Upper lobe of right lung (tissue), 1 donor: Measurements from ENCODE around the gene PTGER1. TPM values are rescaled to one million over a fixed set of nuclear protein-coding genes. Genes with fewer than 3 reads are reported as not detected.

Source experiments
- ATAC-seq: fragments of 200-7000 bp; cut with Tn5 transposase; one replicate; pipeline ENCODE4 v1.9.1; 2020; ENCODE audit warnings: mild to moderate bottlenecking, moderate library complexity
- DNase-seq: peaks from one replicate; pipeline ENCODE4 v3.0.0-alpha.2; 2020
- H3K27ac ChIP-seq: fragments of 200-600 bp; one replicate; pipeline ENCODE4 v1.8.0; 2022
- H3K27me3 ChIP-seq: fragments of 200-600 bp; one replicate; pipeline ENCODE4 v1.8.0; 2022; ENCODE audit warnings: mild to moderate bottlenecking
- H3K36me3 ChIP-seq: fragments of 200-600 bp; one replicate; pipeline ENCODE4 v1.8.0; 2022
- H3K4me1 ChIP-seq: fragments of 200-600 bp; one replicate; pipeline ENCODE4 v1.8.0; 2022
- H3K4me3 ChIP-seq: fragments of 200-600 bp; one replicate; pipeline ENCODE4 v1.8.0; 2022; ENCODE audit warnings: mild to moderate bottlenecking
- H3K9me3 ChIP-seq: fragments of 200-600 bp; one replicate; pipeline ENCODE4 v1.8.0; 2022
- CTCF ChIP-seq: fragments of 200-600 bp; IDR thresholded peaks from one replicate; pipeline ENCODE4 v1.8.0; 2022; ENCODE audit warnings: antibody characterized with exemption
- intact Hi-C: fragments of 100-400 bp; cut with DNase I; formaldehyde crosslinking; loops from one replicate; pipeline ENCODE4 v1.11.0; 2022
- total RNA-seq: library from RNA; stranded (reverse); fragmentation: NEBNext Ultra II Directional; extraction: Animal tissue kit (Norgen Biotek cat#: 25700); gene quantifications from one replicate; pipeline ENCODE4 v1.2.1, GENCODE V29; 2021
- donor health status: DM: no; HTN: yes; CAD: no; lungs with severe emphysema.

Gene PTGER1
- total RNA-seq, 1 donor from 2014 or later, result 2.5 TPM

DNA sequence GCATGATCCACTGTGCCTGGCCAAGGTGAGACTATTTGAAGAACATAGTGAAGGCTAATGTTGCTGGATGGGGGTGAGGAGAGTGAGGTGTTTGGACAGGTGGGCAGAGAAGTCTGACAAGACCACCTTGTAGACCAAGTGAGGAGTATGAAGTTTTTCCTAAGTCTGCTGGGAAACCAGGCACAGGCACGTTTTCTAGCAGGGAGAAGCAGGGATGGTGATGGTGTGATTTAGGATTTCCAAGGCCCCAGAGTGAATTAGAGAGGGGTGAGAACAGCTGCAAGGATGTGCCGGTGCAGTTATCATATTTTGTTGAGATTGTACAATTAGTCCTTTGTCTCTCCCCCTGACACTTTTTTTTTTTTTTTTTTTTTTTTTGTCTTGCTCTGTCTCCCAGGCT, 47.7 kb downstream of the PTGER1 start:
- intact Hi-C loops, result no loop called here
- Histone ChIP-seq H3K36me3 (no peaks in the 10 kb centered on the region), H3K27ac (no peak overlapping the region), H3K4me3 (no peak overlapping the region), H3K9me3 (no peaks in the 10 kb centered on the region), H3K27me3 (no peaks in the 10 kb centered on the region), H3K4me1 (peaks cover 5% of the 10 kb centered on the region)
- no peak for TF ChIP-seq CTCF
- ATAC-seq, result no peak
- DNase-seq, result no peak

DNA sequence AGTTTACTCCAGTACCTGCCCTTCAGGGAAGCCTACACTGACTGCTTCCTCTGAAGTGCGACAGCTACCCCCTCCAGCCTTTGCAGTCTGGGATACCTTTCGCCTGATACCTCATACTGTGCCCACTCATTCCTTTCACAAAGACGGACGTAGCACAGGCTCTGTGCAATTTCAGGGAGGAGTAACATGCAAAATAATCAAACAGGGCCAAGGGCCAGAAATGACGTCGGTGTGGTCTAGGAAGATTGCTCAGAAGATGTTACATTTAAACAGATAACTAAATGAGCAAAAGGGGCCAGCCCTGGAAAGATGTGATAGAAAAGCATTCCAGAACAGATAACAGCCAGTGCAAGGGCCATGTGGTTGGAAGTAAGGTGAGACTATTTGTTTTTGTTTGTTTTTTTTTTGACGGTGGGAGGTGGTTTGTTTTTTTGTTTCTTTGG, 49.4 kb downstream of the PTGER1 start:
- Histone ChIP-seq H3K4me1 (no peaks in the 10 kb centered on the region), H3K36me3 (no peaks in the 10 kb centered on the region), H3K9me3 (no peaks in the 10 kb centered on the region), H3K27me3 (no peaks in the 10 kb centered on the region), H3K27ac (no peak overlapping the region), H3K4me3 (no peak overlapping the region)
- no peak for DNase-seq
- ATAC-seq, result no peak
- no peak for TF ChIP-seq CTCF
- intact Hi-C loops, result no loop called here

Other genes starting within 250 kb of the PTGER1 start
- gene ADGRE5, start 93.9 kb downstream of the PTGER1 start, total RNA-seq, result 165 TPM
- gene DDX39A, start 56.0 kb downstream of the PTGER1 start, total RNA-seq, result 63.0 TPM
- gene PKN1, start 42.0 kb downstream of the PTGER1 start, total RNA-seq, result 159 TPM
- 97.7 TPM for gene GIPC1, start 20.8 kb upstream of the PTGER1 start, total RNA-seq
- 99.7 TPM for gene DNAJB1, start 43.0 kb upstream of the PTGER1 start, total RNA-seq
- 123 TPM for gene TECR, start 54.2 kb upstream of the PTGER1 start, total RNA-seq
- gene NDUFB7, start 96.7 kb upstream of the PTGER1 start, total RNA-seq, result 113 TPM
- gene CLEC17A, start 107.7 kb upstream of the PTGER1 start, total RNA-seq, result not detected
- gene ADGRE3, start 199.5 kb upstream of the PTGER1 start, total RNA-seq, result 17.3 TPM
- gene ZNF333, start 214.7 kb upstream of the PTGER1 start, total RNA-seq, result 20.4 TPM